ENCODE data around the gene VAMP5.

DNA sequence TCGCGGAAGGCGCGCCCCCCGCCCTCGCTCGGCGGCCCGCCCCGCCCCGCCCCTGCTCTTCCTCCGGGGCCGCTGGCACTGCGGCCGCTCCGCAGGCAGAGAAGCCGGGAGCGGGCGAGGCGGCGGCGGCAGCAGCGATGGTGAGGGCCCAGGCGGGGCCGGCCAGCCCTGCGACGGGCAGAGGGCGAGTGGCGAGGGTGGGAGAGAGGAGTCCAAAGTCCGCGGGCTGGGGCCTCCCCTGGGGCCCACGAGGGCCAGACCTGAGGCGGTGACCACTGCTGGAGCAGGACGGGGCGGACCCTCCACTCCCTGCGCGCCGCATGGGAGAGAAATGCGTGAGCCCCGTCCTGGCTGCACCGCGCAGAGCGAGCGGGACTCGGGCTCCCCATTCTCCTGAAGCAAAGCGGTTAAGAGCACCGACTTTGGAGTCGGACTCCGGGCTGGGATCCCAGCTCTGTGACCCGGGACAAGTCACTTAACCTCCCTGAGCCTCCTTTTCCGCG lies at the start of gene VAMP5:
- peak; percentile 55 to 63 for TF ChIP-seq POLR2A (IDR thresholded peaks at IDR 0.05)
- TF ChIP-seq, protein P1, sequence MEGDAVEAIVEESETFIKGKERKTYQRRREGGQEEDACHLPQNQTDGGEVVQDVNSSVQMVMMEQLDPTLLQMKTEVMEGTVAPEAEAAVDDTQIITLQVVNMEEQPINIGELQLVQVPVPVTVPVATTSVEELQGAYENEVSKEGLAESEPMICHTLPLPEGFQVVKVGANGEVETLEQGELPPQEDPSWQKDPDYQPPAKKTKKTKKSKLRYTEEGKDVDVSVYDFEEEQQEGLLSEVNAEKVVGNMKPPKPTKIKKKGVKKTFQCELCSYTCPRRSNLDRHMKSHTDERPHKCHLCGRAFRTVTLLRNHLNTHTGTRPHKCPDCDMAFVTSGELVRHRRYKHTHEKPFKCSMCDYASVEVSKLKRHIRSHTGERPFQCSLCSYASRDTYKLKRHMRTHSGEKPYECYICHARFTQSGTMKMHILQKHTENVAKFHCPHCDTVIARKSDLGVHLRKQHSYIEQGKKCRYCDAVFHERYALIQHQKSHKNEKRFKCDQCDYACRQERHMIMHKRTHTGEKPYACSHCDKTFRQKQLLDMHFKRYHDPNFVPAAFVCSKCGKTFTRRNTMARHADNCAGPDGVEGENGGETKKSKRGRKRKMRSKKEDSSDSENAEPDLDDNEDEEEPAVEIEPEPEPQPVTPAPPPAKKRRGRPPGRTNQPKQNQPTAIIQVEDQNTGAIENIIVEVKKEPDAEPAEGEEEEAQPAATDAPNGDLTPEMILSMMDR (IDR thresholded peaks at IDR 0.05), result no peak
- no peak for TF ChIP-seq EP300 (IDR thresholded peaks at IDR 0.05)
